ENCODE data around the gene NKTR.
A peak's percentile ranks its signal among the peaks of the same experiment; 100 is the strongest.

NKTR gene

GRCh38 chr3:42654331-42655201, 54.1 kb downstream of the NKTR start:
- no peak for DNase-seq (ENCODE audit: low read depth)
- no peak for TF ChIP-seq CTCF (IDR thresholded peaks at IDR 0.05; ENCODE audit: low read depth, low read length, missing control alignments)
- H3K4me3 ChIP-seq (ENCODE audit: low read depth, low read length): peak overlapping the region; percentile 33

DNA sequence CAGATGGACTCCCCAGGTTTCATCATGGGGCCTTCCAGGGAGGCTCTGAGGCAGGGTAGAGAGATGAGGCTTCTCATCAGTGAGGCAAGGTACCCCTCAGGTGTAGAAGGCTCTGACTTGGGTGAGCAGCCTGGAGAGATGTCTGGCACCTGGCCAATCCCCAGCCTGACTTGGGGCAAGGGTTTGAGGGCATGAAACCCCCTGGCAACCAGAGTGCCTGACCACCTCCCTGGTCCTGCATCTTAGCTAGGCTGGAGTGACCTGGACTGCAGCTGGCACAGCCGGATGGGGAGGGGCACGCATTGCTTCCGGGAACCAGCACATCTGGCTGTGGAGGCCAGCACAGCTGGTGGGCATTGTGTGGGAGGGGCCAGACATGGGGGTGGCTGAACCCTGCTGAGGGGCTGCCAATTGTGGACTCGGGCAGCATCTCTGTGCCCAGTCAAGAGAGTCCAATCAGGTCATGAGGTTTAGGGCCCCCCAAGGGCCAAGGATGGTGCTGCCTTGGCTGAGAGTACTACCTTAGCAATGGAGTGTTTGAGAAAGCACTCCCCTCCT, 54.9 kb downstream of the NKTR start:
- no peak for TF ChIP-seq CTCF (IDR thresholded peaks at IDR 0.05; ENCODE audit: low read depth, low read length, missing control alignments)
- no peak overlapping the region for H3K4me3 ChIP-seq (ENCODE audit: low read depth, low read length)
- no peak for DNase-seq (ENCODE audit: low read depth)

GRCh38 chr3:42655980-42656679, 55.6 kb downstream of the NKTR start:
- TF ChIP-seq CTCF (IDR thresholded peaks at IDR 0.05; ENCODE audit: low read depth, low read length, missing control alignments): no peak
- H3K4me3 ChIP-seq (ENCODE audit: low read depth, low read length): no peak overlapping the region
- no peak for DNase-seq (ENCODE audit: low read depth)

DNA sequence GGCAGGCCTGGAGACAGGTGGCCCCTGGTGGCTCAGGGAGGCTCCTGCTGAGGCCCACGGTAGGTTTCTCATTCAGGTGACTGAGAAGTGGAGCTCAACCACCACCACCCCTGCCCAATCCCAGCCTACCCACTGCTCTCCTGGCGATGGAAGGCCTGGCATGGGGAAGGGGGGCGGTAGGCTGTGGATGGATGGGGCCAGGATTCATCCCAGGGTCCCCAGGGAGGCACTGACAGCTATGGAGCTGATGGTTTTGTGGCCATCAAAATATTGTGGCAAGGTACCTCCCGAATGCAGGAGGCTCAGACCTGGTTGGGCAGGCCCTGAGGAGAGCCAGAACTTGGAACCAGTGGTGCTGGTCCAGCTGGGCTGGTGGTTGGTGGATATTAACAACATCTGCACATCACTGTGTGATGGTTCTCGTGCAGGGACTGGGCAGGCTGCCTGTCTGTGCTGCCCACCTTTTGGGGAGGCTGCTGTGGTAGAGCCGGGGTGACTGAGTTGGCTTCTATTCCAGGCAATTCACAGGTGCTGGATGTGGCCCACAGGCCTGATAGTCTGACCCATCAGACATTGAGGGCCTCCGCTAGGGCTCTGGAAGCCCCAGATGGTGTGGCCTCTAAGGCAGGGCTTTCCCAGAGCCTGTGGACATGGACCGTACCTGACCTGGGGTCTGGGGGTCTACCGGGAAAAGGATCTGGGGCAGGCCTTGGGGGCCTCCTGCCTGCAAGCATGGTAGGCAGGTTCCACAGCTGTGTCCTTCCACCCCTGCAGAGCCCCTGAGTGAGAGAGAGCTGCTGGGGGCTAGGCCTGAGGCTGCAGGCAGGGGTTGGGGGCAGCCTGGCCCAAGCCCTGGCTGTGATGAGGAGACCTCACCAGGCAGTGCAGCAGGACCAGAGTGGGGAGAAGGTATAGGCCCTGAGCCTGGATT, 56.5 kb downstream of the NKTR start:
- TF ChIP-seq CTCF (IDR thresholded peaks at IDR 0.05; ENCODE audit: low read depth, low read length, missing control alignments): no peak
- DNase-seq (ENCODE audit: low read depth): no peak

GRCh38 chr3:42657675-42658074, 57.2 kb downstream of the NKTR start:
- no peak for DNase-seq (ENCODE audit: low read depth)
- TF ChIP-seq CTCF (IDR thresholded peaks at IDR 0.05; ENCODE audit: low read depth, low read length, missing control alignments): no peak
- no peak overlapping the region for H3K4me3 ChIP-seq (ENCODE audit: low read depth, low read length)

More for the DNA sequence above, 56.5 kb downstream of the NKTR start:
- H3K4me3 ChIP-seq (ENCODE audit: low read depth, low read length): no peak overlapping the region

- no peak for DNase-seq (ENCODE audit: low read depth)
- no peak overlapping the region for H3K4me3 ChIP-seq (ENCODE audit: low read depth, low read length)
- no peak for TF ChIP-seq CTCF (IDR thresholded peaks at IDR 0.05; ENCODE audit: low read depth, low read length, missing control alignments)
Observed at GRCh38 chr3:42658091-42658770, 57.7 kb downstream of the NKTR start.
